Inferior parietal cortex (tissue), 1 donor: Measurements from ENCODE around the gene PPP6R2.

ENCODE experiments used
- DNase-seq: peaks from one replicate; pipeline ENCODE4 v3.0.0-alpha.2; 2016; ENCODE audit errors: extremely low spot score

PPP6R2 gene

DNA sequence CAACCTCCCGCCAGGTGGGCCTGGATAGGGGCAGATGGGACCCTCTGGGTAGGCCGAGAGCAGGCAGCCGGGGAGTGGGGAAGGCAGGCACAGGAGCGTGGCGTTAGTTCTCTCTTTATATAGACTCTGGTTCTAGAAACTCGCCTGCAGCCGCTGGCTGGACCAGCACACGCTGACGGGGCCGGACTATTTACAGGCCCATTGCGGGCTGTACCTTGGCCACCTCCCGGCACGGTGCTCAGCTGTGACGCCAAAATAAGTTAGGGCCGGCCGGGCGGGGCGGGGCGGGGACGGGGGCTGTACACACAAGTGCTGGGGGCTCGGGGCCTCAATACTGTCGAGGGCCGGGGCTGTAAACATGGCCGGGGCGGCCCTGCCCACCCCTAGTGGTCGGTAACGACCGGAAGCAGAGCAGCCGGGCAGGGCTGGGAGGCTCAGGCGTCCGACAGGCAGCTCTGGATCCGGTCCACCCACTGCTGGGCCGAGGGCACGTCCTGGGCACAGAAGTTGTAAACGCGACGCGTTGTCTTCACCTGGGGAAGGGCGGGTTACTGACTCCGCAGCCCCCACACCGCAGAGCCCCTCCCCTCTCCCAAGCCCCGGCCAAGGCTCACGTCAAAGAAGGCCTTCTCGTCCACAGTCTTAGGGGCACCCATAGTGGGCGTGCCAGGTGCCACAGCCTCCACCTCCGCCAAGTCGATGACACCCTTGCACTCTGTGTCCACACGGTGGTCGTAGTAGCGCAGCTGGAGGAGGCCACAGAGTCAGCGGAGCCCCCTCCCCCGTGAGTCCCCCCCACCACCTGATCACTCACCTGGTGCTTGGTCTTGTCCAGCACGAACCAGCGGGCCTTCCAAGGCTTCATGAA lies 103.8 kb downstream of the PPP6R2 start:
- no peak for DNase-seq

DNA sequence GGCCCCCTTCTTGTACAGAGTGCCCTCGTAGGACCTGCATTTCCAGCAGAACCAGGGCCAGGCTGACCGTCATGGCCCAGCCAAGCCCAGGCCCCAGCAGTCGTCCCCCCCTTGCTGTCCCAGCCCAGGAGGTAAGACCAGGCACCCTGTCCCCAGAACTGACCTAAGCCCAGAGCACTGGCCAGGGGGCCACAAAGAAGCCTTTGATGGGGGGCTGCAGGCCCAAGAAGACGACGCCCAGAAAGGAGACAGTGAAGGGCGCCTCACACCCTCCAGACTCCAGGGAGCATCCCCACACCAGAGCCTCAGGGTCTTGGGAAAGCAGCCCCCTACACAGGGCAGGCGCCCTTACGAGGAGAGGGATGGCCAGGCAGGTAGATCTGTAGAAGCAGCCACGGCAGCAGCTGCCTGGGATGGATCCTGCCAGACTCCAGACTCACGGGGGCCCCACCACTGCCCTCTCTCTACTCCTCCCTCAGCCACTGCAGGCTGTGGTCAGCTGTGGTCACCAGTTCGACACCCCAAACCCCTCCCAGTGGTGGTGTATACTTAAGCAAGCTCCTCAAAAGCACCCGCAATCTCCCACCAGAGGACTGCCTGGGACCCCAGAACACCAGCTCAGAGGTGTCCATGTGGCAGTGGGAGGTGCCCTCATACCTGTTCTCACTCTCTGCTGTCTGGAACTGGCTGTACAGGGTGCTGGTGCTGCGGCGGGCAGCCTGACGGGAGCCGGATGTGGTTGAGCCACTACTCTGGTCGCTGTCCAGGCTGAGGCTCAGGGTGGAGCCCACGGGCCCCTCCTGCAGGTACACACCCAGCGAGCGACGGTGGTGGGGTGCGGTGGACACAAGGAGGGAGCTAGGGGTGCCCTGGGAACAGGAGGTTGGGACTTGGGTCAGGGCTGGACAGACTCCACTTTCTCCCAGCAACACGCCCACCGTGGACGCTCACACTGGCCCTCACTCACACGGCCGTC lies 104.7 kb downstream of the PPP6R2 start:
- no peak for DNase-seq

DNA sequence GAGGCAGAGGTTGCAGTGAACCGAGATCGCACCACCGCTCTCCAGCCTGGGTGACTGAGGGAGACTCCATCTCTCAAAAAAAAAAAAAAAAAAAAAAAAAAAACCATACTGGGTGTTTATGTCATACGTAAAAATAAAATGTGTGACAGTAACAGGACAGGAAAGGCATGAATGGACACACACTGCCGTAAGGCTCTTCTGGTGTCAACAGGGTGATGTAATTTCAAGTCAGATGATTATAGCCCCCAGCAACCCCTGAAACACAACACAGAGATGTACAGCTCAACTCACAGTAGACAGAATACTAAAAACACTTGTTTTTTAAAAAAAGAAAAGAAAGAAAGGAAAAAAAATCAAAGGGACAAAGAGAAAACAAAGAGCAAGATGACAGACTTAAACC lies 109.5 kb downstream of the PPP6R2 start:
- DNase-seq, result no peak

GRCh38 chr22:50454556-50455075 lies 111.5 kb downstream of the PPP6R2 start:
- no peak for DNase-seq

GRCh38 chr22:50455201-50455600 lies 112.1 kb downstream of the PPP6R2 start:
- no peak for DNase-seq

DNA sequence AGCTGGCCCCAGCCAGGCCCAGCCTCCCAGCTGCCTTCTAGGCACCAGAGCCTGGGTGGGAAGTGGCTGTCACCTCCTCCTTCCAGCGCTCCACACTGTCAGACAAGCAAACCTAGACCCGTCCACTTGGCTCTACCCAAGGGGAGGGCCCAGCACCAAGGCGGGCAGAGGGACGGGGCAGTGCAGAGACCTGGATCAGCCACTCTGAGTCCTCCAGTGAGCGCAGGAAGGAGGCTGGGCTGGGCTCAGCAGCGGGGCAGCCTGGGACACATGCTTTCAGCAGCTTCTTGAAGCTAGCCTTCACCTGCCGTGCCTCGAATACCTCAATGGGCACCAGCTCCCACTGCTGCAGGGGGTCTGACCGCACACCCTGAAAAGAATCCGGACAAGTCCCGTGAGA lies 112.9 kb downstream of the PPP6R2 start:
- no peak for DNase-seq

DNA sequence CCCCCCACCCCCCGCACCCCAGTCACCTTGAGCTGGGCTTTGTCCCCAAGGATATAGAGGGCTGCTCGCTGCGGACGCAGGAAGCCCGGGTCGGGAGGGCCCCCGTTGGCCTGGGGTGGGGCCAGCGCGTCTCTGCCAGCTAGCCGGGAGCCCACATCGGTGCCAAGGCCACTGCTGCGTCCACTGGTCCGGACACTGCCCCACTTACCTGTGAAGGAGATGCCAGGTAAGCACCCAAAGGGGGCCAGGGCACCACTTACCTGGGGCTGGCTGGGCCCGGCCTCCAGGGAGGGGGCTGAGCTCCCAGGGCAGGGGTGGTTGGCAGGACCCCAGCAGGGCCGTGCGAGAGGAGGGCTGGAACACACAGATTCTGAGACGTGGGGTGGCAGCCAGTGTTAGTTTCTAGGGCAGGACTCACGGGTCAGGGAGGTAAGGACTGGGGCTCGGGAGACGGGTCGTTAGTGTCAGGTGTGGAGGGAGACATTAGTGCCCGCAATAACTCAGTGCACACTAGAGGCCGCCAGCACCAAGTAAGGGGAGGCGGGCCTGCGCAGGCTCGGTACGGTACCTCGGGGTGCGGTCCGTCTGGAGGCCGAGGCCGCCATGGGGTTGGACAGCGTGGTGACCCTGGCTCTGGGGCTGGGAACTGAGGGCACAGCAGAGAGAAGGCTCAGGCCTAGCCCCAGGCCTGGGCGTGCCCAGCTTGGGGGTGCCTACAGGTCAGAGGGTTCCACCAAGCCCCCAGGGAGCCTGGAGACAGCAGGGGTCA lies 113.5 kb downstream of the PPP6R2 start:
- DNase-seq, result no peak

- no peak for DNase-seq
Measured at GRCh38 chr22:50459016-50459415, 115.9 kb downstream of the PPP6R2 start.

DNA sequence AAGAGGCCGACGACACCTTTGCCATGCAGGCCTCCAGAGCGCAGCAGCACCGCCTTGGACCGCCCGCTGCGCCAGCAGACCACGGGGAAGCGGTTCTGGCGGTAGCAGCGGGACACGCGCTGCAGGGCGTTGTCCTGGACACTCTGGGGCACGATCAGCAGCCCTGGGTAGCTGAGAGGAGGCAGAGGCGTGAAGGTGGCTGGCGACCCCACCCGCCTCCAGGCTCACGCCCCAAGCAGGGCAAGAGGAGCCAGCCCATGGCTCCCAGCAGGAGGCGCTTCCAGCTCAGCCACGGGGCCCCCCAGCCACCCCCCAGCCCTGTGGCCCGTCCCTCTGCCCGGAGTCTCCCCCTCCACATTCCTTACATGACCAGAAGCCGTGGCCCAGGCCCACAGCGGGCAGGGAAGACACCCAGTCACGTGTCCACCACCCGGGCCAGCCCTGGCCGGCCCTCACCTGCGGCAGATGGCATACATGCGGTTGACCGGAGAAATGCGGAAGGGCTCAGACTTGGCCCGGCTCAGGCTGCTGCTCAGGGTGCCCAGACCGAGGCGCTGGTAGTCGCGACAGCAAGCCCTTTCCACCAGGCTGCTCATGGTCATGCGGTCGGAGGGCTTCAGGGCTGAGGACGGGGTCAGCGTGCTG lies 116.5 kb downstream of the PPP6R2 start:
- DNase-seq, result no peak

- no peak for DNase-seq
Measured at GRCh38 chr22:50460938-50461337, 117.8 kb downstream of the PPP6R2 start.

DNA sequence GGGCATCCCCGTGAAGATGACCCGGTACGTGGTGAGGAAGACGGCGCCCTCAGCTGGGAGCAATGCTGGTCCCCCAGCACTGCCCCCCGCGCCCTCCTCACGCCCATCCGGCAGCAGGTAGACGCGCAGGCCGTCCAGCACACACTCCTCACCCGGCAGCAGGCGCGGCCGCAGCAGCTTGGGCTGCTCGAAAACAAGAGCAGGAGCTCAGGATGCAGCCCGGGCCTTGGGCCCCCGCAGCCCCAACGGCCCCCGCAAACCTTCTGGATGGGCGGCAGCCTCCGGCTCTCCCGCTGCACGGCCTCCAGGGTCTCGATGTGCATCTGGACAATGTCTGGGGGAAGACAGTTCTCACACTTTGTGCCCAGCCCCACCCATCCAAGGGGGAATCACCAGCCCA lies 118.4 kb downstream of the PPP6R2 start:
- DNase-seq, result no peak

DNA sequence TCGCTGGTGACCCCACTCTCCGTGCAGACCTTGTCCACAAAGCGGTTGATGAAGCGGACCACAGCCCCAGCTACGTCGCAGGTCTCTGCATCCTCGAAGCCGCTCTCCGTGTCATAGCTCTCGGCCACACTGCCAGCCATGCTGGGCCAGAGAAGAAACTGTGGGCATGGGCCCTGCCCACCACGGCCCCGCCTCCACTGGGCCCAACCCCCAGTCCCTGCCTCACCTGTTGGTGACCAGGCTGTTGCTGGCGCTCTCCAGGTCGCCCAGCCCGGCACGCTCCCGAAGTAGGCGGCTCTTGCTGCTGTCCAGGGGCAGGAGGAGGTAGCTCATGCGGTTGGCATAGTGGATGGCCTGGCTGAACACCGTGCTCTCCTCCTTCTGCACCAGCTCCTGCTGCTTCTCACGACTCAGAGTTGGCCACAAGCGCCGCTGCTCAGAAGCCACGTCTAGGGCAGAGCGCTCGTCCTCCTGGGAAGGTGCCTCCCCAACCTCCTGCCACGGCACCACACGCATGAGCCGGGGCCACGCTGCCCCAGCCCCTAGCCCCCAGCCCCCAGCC lies 118.9 kb downstream of the PPP6R2 start:
- DNase-seq, result no peak

GRCh38 chr22:50463188-50463900 lies 120.2 kb downstream of the PPP6R2 start:
- no peak for DNase-seq

- no peak for DNase-seq
Measured at GRCh38 chr22:50464451-50464850, 121.3 kb downstream of the PPP6R2 start.

DNA sequence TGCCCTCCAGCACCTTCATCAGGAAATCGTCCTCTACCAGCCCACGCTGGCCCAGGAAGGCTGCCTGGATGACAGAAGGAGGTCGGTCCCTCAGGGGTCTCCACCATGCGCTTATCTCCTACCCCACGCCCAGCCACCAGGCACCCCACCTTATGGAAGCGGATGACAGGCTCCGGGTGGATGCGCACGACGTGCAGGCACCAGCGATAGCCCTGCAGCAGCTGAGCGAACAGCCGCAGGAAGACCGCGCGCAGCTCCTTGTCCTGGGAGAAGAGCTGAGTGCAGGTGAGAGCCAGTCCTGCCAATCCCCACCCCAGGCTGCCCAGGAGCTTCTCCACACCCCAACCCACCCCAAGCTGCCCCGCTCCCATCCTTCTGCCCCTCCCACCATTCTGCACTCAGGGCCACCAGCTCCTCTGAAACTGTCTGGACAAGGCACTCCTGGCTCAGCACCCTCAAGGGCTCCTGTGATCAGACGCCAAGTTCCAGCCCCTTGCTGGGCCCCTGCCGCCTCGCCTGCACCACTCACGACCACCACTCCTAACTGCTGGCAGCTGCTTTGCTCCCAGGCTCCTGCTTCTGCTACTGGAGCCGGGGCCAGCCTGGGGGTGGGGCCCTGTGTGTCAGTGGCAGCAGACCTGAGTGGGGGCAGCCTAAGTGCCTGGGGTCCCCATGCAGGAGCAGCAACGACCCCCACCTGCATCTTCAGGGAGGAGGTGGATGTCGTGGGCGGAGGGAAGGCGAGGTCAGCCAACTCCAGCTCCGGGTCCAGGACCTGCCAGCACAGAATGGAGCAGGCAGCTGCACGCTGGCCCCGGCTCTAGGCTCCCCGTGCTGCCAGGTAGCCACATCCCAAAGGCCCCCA lies 122.2 kb downstream of the PPP6R2 start:
- no peak for DNase-seq

GRCh38 chr22:50467341-50467740 lies 124.2 kb downstream of the PPP6R2 start:
- no peak for DNase-seq

DNA sequence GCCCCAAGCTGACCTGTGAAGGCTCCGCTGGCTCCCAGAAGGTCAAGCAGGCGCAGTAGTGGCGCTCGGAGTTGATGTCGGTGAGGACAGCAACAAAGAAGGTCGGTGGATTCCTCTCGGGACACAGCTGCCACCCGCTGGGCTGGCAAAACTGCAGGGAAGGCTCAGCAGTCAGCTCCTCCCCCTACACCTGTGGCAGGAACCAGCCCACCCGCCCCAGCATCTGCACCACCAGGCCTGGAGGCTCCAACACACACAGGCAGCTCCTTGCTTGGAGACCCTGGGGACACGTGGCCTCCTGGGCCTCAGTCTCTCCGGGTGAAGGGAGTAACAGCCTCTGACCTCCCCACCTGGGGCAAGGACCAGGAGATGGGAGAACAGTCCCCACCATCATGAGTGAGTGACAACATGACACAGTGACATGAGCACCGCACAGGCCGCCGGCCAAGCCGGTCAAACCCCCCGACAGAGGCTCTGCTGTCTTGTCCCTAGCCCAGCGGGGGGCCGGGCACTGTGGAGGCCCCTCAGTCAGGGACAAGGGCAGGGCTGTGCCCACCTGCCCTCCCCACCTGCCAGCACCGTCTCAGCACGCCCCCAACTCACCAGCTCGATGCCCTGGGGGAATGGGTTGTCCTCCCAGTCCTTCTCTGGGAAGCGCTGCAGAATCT lies 124.8 kb downstream of the PPP6R2 start:
- DNase-seq, result no peak

- no peak for DNase-seq
Measured at GRCh38 chr22:50468626-50469025, 125.5 kb downstream of the PPP6R2 start.
